Measurements from ENCODE around the gene COPG1.

DNA sequence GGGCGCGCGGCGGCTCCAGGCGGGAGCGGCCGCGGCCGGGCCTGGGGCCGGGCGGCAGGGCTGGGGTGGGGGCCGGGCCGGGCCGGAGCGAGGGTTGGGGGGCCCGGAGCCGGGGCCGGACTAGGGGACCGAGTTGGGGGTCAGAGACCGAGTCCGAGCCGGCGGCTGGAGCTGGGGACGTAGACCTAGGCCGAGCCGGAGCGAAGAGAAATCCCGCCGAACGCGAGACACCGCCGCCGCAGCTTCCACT is 66.5 kb downstream of the COPG1 start:
- TF ChIP-seq, protein P1, sequence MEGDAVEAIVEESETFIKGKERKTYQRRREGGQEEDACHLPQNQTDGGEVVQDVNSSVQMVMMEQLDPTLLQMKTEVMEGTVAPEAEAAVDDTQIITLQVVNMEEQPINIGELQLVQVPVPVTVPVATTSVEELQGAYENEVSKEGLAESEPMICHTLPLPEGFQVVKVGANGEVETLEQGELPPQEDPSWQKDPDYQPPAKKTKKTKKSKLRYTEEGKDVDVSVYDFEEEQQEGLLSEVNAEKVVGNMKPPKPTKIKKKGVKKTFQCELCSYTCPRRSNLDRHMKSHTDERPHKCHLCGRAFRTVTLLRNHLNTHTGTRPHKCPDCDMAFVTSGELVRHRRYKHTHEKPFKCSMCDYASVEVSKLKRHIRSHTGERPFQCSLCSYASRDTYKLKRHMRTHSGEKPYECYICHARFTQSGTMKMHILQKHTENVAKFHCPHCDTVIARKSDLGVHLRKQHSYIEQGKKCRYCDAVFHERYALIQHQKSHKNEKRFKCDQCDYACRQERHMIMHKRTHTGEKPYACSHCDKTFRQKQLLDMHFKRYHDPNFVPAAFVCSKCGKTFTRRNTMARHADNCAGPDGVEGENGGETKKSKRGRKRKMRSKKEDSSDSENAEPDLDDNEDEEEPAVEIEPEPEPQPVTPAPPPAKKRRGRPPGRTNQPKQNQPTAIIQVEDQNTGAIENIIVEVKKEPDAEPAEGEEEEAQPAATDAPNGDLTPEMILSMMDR (IDR thresholded peaks at IDR 0.05): no peak
- TF ChIP-seq POLR2A (IDR thresholded peaks at IDR 0.05): no peak

Measured in uterus (tissue), 2 donors.